Measurements from ENCODE around the gene MS4A2.
"Not testable (repeated sequence)": the region's sequence is repeated elsewhere in the genome, so short reads cannot be mapped to it uniquely, and the experiment has no call there.

DNA sequence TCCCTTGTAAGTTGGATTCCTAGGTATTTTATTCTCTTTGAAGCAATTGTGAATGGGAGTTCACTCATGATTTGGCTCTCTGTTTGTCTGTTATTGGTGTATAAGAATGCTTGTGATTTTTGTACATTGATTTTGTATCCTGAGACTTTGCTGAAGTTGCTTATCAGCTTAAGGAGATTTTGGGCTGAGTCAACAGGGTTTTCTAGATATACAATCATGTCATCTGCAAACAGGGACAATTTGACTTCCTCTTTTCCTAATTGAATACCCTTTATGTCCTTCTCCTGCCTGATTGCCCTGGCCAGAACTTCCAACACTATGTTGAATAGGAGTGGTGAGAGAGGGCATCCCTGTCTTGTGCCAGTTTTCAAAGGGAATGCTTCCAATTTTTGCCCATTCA is 38.0 kb upstream of the MS4A2 start:
- TF ChIP-seq, protein P1, sequence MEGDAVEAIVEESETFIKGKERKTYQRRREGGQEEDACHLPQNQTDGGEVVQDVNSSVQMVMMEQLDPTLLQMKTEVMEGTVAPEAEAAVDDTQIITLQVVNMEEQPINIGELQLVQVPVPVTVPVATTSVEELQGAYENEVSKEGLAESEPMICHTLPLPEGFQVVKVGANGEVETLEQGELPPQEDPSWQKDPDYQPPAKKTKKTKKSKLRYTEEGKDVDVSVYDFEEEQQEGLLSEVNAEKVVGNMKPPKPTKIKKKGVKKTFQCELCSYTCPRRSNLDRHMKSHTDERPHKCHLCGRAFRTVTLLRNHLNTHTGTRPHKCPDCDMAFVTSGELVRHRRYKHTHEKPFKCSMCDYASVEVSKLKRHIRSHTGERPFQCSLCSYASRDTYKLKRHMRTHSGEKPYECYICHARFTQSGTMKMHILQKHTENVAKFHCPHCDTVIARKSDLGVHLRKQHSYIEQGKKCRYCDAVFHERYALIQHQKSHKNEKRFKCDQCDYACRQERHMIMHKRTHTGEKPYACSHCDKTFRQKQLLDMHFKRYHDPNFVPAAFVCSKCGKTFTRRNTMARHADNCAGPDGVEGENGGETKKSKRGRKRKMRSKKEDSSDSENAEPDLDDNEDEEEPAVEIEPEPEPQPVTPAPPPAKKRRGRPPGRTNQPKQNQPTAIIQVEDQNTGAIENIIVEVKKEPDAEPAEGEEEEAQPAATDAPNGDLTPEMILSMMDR (IDR thresholded peaks at IDR 0.05): not testable (repeated sequence)
- TF ChIP-seq POLR2A (IDR thresholded peaks at IDR 0.05): not testable (repeated sequence)

All from thyroid gland (tissue), 4 donors.